ENCODE measurements around the gene ARSJ.

DNA sequence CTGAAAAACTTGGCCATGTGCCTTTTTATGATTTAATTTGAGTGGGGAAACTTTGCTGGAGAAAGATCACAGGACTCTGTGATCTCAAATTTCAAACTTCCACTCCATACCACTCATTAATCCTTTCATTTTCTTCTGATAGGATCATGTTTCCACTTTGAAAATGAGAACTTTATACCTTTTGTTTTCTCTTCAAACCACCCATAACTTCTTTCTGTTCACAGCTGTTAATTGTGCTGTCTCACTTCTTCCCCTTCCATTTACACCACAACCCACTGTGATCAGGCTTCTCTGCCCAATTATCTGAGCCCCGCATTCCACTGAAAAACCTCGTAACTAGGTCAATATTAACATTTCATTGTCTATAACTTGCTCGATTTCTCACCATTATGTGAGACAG lies 47.0 kb upstream of the ARSJ start:
- TF ChIP-seq CTCF (IDR thresholded peaks at IDR 0.05) (no peak), POLR2A (IDR thresholded peaks at IDR 0.05) (no peak)

Measured in uterus (tissue), 2 donors.